Measurements from ENCODE around the gene TTC7B.

DNA sequence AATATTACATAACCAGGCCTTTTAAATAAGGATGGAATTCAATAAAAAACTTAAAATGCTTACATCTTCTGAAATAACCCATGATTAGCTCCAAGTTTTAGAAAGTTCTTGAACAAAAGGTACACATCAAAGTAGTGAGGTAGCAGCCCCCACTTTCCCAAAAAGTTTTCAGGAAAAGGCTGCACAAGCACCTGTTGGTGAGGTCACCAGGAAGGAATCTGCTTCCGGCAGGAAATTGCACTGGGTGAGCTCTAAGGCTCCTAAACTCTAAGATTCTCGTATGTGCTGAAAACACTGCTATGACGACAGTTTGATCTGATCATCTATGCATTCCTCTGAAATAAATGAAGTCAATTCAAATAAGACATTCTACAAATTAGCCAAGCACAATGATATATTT lies 34.3 kb upstream of the TTC7B start:
- TF ChIP-seq, protein P1, sequence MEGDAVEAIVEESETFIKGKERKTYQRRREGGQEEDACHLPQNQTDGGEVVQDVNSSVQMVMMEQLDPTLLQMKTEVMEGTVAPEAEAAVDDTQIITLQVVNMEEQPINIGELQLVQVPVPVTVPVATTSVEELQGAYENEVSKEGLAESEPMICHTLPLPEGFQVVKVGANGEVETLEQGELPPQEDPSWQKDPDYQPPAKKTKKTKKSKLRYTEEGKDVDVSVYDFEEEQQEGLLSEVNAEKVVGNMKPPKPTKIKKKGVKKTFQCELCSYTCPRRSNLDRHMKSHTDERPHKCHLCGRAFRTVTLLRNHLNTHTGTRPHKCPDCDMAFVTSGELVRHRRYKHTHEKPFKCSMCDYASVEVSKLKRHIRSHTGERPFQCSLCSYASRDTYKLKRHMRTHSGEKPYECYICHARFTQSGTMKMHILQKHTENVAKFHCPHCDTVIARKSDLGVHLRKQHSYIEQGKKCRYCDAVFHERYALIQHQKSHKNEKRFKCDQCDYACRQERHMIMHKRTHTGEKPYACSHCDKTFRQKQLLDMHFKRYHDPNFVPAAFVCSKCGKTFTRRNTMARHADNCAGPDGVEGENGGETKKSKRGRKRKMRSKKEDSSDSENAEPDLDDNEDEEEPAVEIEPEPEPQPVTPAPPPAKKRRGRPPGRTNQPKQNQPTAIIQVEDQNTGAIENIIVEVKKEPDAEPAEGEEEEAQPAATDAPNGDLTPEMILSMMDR (IDR thresholded peaks at IDR 0.05): no peak
- no peak for TF ChIP-seq POLR2A (IDR thresholded peaks at IDR 0.05)
